ENCODE measurements around the gene FSTL4. TPM values are rescaled to one million over a fixed set of nuclear protein-coding genes. Genes with fewer than 3 reads are reported as not detected.

The FSTL4 gene
- total RNA-seq, 4 donors from 2014 or later: 0.41 TPM; not detected in 3

DNA sequence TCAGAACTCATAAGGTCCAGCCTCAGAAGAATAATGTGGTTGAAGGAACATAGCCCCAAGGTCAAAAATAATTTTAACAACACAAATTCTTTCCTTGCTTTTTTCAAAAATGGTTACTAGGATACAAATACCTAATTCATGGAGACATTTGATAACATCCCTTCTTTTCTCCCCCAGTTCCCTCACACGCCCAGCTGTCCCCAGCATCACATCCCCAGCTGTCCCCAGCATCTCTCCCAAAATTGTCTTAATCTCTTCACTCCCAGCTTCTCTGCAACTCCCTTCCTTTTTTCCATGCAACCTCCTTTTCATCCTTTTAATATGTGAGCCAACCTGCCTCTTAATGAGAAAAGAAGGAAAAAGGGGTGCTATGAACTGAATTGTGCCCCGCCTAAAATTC, 77.8 kb downstream of the FSTL4 start:
- Histone ChIP-seq H3K36me3 (no peaks in the 10 kb centered on the region), H3K27me3 (no peaks in the 10 kb centered on the region), H3K27ac (no peak overlapping the region), H3K9me3 (no peaks in the 10 kb centered on the region), H3K4me1 (no peaks in the 10 kb centered on the region), H3K4me3 (no peak overlapping the region)
- DNase-seq: no peak
- TF ChIP-seq POLR2A (IDR thresholded peaks at IDR 0.05): no peak
- TF ChIP-seq, protein P1, sequence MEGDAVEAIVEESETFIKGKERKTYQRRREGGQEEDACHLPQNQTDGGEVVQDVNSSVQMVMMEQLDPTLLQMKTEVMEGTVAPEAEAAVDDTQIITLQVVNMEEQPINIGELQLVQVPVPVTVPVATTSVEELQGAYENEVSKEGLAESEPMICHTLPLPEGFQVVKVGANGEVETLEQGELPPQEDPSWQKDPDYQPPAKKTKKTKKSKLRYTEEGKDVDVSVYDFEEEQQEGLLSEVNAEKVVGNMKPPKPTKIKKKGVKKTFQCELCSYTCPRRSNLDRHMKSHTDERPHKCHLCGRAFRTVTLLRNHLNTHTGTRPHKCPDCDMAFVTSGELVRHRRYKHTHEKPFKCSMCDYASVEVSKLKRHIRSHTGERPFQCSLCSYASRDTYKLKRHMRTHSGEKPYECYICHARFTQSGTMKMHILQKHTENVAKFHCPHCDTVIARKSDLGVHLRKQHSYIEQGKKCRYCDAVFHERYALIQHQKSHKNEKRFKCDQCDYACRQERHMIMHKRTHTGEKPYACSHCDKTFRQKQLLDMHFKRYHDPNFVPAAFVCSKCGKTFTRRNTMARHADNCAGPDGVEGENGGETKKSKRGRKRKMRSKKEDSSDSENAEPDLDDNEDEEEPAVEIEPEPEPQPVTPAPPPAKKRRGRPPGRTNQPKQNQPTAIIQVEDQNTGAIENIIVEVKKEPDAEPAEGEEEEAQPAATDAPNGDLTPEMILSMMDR (IDR thresholded peaks at IDR 0.05): no peak
- intact Hi-C loops (cut with DNase I; ENCODE audit: low total_unique reads): no loop called here

DNA sequence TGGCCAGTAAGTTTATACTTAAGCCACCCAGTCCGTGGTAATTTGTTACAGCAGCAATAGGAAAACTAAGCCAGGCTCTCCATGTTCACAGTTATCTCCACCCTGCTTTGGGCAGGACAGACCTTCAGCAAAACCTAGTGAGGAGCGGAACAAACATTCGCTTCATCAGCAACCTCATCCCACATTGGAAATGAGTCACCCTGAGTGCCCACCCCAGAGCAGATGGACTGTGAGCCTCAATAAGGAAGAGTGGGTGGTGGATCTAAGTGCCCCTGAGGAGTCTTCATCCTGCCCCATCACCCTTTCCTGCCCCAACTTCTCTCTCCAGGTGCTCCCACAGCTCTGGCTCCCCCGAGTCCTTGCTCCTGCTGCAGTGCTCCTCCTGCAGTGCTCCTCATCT, 78.8 kb downstream of the FSTL4 start:
- no peaks in the 10 kb centered on the region for H3K4me1 ChIP-seq
- H3K9me3 ChIP-seq: no peaks in the 10 kb centered on the region
- no peaks in the 10 kb centered on the region for H3K36me3 ChIP-seq
- H3K27me3 ChIP-seq: no peaks in the 10 kb centered on the region
- no peak overlapping the region for H3K4me3 ChIP-seq
- intact Hi-C loops (cut with DNase I; ENCODE audit: low total_unique reads): no loop called here
- TF ChIP-seq POLR2A (IDR thresholded peaks at IDR 0.05): no peak
- TF ChIP-seq, protein P1 (IDR thresholded peaks at IDR 0.05): no peak
- no peak for DNase-seq
- no peak overlapping the region for H3K27ac ChIP-seq

DNA sequence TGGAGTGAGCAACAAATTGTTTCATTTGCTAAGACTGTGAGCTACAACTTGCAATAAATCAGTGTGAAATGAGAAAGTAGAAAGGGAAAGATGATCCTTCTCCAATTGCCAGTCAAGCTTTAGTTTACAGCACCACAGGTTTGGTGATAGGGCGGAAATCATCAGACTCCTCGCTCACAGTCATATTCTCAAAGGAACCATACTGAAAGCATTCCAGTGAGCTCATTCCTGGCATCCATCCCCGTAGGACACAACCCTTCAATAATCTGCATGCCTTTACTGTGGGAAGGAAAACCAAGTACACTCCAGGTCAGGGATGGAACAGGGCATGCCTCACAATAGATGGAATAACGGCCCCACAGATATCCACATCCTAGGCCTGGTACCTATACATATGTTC, 80.7 kb downstream of the FSTL4 start:
- no peak for DNase-seq
- Histone ChIP-seq H3K9me3 (no peaks in the 10 kb centered on the region), H3K27ac (no peak overlapping the region), H3K27me3 (no peaks in the 10 kb centered on the region), H3K4me1 (no peaks in the 10 kb centered on the region), H3K4me3 (no peak overlapping the region), H3K36me3 (no peaks in the 10 kb centered on the region)
- intact Hi-C loops (cut with DNase I; ENCODE audit: low total_unique reads): no loop called here
- TF ChIP-seq, protein P1 (IDR thresholded peaks at IDR 0.05): no peak
- TF ChIP-seq POLR2A (IDR thresholded peaks at IDR 0.05): no peak

DNA sequence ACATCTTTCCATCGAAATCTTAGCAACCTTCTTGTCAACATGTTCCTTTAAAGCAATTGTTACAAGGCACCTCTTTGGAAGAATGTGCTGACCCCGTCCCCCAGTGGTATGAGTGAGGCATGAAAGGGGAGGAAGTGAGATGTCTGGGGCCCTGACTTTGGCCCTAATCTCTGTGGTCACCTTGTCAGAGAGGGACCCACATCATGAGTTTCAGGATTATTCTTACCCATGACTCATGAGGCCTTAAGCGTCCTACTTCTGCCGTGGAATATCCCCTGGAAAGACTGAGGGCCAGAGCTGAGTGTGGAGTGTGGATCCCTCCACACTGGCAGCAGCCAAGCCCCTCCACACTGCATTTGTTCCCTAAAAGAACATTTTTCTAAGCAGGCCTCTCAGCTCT, 81.2 kb downstream of the FSTL4 start:
- H3K27me3 ChIP-seq: no peaks in the 10 kb centered on the region
- no peaks in the 10 kb centered on the region for H3K4me1 ChIP-seq
- no peak for DNase-seq
- no peaks in the 10 kb centered on the region for H3K9me3 ChIP-seq
- TF ChIP-seq, protein P1 (IDR thresholded peaks at IDR 0.05): no peak
- no peak for TF ChIP-seq POLR2A (IDR thresholded peaks at IDR 0.05)
- no peaks in the 10 kb centered on the region for H3K36me3 ChIP-seq
- no peak overlapping the region for H3K4me3 ChIP-seq
- intact Hi-C loops (cut with DNase I; ENCODE audit: low total_unique reads): no loop called here
- no peak overlapping the region for H3K27ac ChIP-seq

DNA sequence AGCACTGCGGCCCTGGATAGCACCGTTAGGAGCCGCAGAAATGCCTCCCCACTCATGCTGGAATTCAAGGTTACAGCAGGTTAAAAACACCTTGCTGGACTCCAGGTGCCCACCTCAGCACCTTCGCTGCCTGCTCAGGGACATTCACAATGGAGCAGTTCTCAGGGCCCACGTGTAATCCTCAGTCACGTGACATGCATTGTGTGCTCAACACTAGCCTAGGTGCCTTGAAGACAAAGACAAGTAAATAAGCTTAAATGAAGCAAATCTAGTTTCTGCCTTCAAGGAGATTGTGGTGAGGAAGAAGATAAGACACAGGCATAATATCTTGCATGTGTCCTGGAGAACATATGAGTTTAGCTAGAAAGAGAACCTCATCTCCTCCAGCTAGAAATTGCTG, 82.1 kb downstream of the FSTL4 start:
- H3K4me3 ChIP-seq: no peak overlapping the region
- no peaks in the 10 kb centered on the region for H3K9me3 ChIP-seq
- intact Hi-C loops (cut with DNase I; ENCODE audit: low total_unique reads): no loop called here
- no peaks in the 10 kb centered on the region for H3K4me1 ChIP-seq
- no peaks in the 10 kb centered on the region for H3K27me3 ChIP-seq
- no peak overlapping the region for H3K27ac ChIP-seq
- DNase-seq: no peak
- H3K36me3 ChIP-seq: no peaks in the 10 kb centered on the region
- TF ChIP-seq, protein P1 (IDR thresholded peaks at IDR 0.05): no peak
- no peak for TF ChIP-seq POLR2A (IDR thresholded peaks at IDR 0.05)

All from uterus (tissue), 4 donors.